Measurements from ENCODE around the gene MNX1.

Gene MNX1

DNA sequence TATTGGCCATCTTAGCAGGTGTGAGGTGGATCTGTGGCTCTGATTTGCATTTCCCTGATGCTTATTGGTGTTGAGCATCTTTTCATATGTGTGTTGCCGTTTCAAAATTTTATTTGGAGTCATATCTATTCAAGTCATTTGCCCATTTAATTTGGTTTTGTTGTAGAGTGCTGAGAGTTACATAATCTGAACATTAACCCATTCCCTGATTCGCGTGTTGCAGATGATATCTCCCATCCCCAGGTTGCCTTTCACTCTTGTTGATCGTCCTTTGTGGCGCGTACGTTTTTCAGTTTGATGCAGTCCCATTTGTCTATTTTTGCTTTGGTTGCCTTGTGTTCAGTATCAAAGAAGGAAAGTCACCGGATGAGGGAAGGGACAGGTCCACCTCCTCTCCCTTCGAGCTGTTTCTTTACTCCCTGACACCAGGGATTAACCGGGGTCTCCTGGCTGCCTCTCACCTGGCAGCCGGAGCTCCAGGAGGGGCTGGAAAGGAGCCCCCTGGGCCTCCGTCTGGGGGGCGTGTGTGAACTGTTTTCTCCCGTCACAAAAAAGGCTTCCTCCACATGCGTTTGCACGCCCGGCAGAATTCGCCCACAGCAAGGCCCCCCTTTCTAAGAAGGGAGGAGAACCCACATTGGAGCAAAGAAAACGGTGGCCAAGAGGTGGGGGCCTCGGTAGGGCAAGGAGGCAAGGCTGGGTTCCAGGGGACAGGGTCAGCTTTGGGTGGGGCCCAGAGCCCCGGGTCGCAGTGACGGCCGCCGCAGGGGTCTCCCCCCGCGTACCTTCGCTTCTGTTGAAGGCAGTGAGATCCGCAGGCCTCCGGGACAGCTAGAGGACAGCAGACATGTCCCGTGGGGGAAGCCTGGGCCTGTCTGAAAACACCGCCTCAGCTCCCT lies 8.3 kb downstream of the MNX1 start:
- no peak for DNase-seq

DNA sequence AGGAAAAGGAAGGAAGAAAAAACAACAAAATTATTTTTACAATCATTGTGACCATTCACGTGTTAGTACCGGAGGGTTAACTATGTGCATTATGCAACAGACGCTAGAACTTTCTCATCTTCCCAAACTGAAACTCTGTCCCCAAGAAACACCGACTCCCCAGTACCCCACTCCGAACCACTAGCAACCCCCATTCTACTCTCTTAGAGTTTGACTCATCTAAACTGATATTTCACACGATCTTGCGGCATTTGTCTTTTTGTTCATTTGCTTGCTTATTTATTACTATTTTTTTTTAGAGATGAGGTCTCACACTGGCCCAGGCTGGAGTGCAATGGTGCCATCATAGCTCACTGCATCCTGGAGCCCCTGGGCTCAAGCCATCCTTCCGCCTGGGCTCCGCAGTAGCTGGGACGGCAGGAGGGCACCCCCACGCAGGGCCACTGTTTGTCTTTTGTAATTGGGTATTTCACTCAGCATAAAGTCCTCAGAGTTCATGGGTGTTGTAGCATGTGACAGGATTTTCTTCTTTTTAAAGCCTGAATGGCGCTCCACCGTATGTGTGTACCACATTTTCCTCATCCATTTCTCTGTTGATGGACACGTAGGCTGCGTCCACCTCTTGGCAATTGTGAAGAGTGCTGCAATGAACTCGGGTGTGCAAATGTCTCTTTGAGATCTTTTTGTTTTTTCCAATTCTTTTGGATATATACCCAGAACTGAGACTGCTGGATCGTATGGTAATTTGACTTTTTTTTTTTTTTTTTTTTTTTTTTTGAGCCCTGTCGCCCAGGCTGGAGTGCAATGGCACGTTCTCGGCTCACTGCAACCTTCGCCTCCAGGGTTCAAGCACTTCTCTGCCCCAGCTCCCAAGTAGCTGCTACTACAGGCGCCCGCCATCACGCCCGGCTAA lies 9.5 kb downstream of the MNX1 start:
- no peak for DNase-seq

DNA sequence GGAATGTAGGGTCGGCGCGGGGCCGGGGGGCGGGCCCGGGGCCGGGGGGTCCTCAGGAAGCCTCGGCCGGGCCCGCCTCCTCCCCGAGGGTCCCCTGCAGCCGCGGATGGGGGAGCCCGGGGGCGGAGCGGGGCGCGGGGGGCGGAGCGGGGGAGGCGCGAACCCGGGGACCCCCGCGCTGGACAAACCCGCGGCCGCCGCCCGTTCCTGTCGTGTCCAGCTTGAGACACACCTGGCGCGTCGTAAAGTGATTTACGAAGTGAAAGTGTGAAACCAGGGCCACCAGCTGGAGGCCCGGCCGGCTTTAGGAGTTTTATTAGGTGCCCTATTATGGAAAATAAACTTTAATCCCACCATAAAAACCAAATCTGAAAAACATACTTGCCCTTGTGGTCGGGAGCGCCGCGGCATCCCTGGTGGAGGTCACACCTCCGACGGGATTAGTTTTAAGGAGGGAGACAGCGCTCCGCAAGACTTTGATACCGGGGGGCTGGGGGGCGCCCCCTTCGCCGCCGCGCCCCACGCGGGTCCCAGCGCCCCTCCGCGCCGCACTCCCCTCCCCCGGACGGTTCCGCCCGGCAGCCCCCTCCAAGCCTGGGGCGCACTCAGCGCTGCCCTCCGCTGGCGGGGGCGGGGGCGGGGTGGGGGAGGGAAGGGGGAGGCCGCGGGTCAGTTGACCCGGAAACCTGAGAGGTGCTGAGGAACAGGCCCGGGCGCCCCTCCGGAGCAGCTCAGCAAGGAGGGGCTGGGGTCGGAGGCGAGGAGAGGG lies 10.3 kb downstream of the MNX1 start:
- DNase-seq, result no peak

DNA sequence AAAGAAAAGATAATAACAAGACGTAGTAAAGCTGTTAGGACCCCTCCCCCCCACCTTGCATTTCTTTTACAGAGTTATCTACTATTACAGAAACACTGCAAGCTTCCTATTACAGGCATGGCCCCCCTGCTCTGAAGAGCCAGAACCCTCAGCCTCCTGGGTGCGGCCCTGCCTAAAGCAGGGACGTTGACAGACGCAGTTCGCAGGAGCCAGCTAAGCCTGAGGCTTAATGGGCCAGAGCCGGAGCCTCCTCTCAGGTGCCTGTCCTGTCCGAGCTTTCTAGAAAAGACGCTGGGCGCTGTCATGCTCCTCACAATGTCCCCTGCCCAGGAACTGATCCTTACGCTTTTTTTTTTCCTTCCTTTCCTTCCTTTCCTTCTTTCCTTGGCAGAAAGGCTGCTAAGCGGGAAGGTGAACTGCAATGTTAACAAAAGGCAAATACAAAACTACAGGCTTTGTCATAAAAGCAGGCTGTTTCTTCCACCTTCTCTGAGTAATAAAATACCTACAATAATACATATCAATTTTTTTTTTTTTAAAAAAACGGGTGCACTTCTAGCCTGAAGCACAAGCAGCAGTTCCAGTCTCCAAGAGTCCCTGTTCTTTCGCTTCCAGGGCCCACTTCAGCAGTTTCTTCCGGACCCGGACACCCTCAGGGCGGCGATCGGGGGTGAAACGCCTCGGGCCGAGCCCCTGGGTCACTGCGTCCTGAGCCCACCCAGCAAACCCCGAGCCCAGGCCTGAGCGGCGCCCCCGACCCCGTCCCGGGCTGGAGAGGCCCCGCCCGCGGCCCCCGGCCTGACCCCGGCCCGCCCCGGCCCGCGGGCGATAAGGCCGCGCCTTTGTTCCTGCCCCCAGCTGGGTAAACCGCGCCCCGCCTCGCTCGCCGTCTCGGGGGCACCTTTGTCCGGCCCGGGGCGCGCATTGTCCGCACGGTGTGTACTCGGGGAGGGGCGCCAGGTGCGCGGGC lies 11.2 kb downstream of the MNX1 start:
- DNase-seq, result no peak

DNA sequence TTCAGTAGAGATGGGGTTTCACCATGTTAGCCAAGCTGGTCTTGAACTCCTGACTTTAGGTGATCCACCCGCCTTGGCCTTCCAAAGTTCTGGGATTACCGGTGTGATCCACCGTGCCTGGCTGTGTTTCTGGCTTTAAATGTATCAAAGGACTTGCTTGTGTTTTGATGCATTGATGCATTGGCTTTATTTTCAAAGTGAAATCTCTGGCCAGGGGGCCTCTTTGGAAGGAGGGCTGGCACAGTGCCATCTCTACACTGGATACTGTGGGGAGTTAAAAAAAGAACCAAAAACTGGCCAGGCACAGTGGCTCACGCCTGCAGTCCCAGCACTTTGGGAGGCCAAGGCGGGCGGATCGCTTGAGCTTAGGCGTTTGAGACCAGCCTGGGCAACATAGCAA lies 16.0 kb downstream of the MNX1 start:
- no peak for DNase-seq

DNA sequence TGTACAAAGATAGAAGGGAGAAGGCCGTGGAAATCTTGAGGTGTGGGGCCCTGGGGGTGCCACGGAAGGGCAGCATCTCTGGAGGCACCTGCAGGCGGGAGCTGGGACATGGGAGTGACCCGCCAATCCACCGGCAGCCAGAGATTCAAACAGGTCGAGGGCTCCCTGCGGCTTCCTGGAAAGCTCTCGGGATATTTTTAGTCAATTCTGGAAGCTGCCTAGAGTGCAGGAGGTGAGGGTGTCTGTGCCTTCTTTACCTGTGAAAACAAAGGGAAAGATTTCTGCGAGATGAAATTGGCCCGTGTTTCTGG lies 16.6 kb downstream of the MNX1 start:
- no peak for DNase-seq

DNA sequence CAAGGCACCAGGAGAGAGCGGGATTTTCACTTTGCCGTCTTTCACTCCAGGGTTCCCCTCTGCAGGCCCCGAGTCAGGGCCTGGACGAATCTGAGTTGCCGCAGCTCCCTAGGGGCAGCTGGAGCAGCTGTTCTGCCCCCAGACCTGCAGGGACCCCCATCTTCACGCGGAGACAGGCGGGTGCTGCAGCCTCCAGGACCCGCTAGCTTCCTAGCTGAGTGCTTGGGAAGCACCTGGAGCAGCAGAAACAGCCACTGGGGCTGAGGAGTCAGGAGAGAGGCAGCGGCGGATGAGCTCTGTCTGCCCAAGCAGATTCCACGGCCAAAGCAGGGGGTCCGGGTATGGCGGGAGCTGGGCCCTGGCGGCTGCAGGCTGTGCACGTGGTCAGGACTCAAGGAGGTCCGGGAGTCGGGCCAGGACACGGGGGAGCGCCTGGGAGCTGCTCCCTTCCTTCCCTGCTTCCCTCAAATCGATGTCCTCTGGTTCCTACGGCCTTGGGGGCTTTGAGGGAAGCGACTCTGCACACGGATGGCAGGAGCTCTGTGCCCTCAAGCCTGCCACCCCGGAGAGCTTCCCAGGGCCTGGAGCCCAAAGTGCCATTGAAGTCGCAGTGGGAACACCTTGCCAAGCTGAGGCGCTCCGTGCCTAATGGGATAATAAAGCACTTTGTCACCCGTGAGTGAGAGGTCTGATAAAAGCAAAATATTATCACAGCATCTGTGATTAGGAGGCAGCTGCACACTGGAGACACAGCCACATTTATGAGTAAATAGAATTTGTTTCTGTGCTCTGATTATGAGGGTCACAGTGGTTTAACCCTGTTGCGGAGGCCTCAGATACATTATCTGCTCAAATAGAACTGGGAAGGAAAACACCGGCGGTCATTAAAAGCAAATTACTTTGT lies 17.2 kb downstream of the MNX1 start:
- no peak for DNase-seq

DNA sequence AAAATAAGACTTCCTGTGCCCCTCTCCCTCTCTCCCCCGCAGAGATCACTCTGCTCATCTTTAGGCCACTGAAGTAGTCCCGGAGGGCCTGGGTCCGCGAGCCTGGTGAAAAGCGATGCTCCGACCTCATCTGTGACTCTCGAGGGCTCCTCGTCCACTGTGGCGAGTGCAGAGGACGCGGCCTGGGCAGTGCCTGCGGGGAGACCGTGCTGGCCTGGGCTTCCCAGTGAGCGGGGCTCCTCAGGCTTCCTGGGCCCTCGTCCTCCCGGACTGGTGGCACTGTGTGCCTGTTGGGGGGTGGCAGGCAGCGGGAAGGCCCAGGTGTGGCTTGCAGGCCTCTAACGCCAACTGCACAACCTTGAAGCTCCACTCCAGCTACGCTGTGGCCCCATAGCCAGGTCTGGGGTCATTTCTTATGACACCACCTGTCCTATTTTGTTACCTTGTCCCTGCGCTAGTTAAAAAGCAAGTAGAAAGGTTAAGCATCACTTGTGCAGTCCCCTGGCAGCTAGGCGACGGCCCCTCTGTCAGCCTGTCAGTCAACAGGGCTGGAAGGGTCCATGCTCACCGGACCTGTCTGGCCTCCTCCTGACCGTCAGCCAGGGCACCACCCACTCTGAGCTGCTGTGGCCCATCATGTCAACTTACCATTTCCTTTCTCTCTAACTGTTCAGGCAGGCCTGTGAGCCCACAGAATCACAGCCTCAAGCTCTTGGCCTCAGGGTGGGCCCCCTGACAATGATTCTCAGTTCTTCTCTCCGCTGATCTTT lies 20.5 kb downstream of the MNX1 start:
- no peak for DNase-seq

DNA sequence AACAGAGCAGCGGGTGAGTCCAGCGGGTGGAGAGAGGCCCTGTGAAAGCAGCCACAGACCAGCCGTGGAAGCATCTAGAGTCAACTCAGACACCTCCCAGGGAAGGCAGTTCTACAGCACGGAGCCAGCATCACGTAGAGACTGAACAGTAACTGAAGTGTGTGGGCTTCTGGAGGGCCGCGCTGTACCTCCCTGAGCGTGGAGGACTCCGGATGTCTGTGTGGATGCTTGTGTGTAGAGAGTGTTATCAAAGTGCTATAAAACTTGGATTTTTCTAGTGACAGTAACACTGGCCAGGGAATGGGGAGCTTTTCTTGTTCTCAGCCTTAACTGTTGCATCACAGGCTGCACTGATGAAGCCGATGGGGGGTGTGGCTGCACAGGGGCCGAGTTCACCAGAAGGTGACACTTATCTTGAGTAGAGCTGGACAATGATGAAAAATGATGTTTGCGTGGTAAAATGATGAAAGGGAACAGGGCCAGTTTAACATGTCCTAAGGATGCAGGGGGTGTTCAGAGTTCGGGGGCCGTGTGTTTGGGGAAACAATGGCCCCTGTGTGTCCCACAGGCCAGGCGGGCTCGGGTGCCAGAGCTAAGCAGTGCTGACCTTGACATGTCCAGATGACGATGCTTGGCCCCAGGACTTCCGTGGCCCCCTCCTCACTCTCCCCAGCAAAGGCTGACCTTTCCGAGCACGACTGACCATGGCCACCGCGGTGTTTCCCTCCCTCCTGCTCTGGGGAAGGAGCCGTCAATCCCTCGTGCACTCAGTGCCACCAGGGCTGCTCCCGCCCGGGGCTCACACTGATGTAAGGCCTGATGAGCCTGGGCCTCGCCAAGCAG lies 21.9 kb downstream of the MNX1 start:
- DNase-seq, result no peak

DNA sequence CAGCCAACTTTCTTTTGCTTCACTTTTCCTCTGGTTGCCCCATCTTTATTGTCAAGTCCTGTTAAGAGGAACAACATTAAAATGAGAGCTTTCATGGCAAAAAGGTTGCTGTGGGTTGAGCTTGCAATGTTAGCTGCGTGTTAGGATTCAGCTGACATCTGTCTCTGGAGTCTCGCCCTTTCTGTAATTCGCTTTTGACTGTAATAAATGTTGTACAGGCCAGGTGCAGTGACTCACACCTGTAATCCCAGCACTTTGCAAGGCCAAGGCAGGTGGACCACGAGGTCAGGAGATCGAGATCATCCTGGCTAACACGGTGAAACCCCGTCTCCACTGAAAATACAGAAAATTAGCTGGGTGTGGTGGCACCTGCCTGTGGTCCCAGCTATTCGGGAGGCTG lies 24.1 kb downstream of the MNX1 start:
- DNase-seq, result no peak

DNA sequence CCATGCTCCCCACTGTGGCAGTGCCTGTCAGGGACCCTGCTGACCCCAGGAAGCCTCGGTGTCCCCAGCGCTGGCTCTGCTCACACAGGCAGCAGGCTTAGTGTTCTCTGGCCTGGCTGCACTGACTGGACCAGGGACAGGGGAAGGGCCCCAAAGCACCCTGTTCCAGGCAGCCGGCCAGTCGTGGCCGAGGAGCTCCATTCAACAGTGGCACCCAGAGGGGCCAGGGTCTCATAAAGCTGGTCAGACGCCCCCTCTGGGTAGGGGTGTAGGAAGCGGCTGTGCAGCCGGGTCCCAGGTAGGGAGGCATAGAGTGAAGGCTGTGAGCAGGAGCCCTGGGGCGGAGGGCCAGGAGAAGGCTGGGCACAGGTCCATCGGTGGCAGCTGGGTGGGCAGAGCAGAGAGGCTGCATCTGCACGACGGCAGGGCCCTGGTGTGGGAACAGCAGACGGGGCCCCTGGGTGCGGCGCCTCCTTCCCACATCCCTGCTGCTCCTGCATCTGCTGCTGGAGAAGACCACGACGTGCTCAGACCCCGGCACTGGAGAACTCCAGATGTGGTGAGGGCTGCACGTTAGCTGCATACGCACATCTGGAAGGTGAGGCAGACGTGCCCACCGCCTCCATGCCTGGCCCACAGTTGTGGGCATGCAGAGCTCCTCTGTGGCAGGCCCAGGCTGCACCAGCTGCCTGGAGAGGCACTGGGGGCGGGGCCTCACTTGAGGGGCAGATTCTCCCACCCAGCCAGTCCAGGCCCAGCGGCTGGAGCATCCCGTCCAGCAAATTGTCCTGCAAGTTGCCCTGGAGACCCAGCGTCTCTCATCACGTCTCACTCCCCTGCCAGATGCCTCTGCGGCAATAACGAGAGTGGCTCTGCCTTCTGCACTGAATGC lies 25.1 kb downstream of the MNX1 start:
- DNase-seq, result no peak

DNA sequence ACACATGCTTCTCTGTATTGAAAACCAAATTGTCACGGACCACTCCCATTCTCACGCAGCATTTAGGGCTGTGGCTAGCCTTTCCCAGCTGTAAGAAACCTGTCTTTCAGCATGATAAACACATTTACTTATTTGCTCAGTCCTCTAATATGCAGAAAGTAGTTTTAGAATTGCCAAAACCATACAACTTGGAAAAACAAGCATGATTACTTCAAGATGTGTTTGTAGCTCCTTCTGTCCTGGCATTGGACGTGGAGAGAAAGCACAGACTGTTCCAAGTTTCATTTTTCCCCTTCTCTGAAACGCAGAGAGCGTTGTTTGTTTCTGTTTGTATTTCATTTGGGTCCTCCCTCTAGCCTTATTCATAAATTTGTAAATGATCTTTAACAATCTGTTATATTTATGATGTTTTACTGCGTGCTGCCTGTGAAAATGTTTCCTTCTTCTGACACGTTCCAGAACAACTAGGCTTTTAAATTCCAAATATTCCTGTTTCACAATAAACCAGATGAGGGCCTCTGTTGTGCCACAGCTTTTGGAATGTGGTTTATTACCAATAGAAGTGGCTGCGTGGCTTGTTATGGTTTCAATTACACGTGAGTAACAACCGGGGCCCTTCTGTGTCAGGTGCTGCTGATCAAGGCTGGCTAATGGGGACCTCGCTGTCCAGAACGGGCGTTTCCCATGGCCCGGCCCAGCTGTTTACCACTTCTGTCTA lies 26.1 kb downstream of the MNX1 start:
- DNase-seq, result no peak

DNA sequence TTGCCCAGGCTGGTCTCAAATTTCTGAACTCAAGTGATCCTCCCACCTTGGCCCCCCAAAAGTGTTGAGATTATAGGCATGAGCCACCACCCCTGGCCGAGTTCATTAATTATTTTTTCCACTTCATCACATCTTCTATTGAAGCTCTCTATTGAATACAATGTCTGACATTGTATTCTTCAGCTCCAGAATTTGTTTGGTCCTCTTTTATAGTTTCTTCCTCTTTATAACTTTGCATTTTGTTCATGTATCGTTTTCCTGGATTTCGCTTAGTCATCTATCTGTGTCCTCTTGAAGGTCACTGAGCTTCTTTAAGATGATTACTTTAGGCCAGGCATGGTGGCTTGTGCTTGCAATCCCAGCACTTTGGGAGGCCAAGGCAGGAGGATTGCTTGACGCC lies 30.8 kb downstream of the MNX1 start:
- no peak for DNase-seq

DNA sequence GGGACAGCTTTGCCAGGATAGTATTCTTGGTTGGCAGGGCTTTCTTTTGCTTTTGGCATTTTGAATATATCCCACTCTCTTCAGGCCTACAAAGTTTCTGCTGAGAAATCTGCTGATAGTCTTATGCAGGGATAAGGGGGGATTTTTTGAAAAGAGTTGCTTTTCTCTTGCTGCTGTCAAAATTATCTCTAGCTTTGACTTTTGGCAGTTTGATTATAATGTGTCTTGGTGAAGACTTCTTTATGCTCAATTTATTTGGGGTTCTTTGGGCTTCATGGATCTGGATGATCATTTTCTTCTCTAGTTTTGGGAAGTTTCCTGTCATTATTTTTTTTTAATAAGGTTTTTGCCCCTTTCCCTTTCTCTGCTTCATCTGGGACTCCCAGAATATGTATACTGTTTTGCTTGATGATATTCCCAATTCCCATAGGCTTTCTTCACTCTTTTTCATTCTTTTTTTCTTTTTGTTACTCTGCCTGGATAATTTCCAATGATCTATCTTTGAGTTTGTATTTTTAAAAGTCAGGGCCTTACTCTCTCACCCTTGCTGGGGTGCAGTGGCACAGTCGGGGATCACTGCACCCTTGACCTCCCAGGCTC lies 31.4 kb downstream of the MNX1 start:
- no peak for DNase-seq

DNA sequence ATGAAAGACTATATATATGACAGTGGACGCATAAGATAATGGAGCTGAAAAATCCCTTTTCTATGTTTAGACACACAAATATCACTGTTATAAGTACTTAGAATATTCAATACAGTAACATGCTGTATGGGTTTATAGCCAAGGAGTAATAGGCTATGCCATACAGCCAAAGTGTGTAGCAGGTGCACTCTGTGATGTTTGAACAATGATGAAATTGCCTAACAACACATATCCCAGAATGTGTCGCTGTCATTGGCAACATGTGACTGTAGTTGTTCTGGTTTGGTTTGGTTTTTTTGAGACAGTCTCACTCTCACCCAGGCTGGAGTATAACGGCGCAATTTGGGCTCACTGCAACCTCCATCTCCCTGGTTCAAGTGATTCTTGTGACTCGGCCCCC lies 34.8 kb downstream of the MNX1 start:
- no peak for DNase-seq

DNA sequence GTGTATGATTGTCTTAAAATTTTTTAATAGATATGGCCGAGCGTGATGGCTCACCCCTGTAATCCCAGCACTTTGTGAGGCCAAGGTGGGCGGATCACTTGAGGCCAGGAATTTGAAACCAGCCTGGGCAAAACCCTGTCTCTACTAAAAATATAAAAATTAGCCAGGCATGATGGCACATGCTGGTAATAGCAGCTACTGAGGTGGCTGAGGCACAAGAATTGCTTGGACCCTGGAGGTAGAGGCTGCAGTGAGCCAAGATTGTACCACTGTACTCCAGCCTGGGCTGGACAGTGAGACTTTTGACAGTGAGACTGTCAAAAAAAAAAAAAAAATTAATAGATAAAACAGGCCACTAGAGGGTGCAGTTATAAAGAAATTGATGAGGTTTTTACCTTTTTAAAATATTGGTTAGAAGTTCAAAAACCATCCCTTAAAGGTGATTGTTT lies 40.5 kb downstream of the MNX1 start:
- no peak for DNase-seq

DNA sequence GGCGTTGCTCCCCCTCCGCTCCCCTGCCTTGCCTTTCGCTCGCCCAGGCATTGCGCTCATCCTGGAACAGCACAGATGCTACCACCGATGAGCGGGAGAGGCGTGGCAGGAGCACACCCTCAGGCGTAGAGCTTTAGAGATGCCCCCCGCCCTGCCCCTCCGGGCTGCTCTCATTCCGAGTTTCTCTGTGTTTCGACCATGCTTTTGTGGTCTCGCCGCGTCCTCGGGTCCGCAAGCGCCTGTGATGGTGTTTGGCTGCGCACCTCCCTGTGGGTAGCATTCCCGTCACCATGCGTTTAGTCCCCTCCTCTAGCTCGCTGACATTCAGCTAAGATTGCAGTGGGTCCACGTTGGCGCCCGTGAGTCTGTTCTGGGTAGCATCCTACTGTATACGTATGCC lies 42.3 kb downstream of the MNX1 start:
- DNase-seq, result no peak

Measured in stimulated activated naive CD4-positive, alpha-beta T cell treated with Interleukin-2 at 50 U/mL for 16 hours (primary cell).